Caco-2 (cell line): ENCODE measurements around the gene IMMP2L. TPM values are rescaled to one million over a fixed set of nuclear protein-coding genes. Genes with fewer than 3 reads are reported as not detected.

Experiments
- BruUV-seq: library from RNA; stranded (reverse); fragments of 400-500 nt; replicated peaks from 2 replicates; lab custom pipeline; 2021; lab: Mats Ljungman, UMichigan
- CTCF ChIA-PET: fragments of 300-600 bp; sonication (Branson Sonifier 250); formaldehyde crosslinking; loops from one replicate; lab custom pipeline; 2022; ENCODE audit warnings: antibody characterized with exemption; lab: Charles Lee
- POLR2A ChIA-PET: fragments of 300-600 bp; sonication (Branson Sonifier 250); formaldehyde crosslinking; loops from one replicate; lab custom pipeline; 2022; ENCODE audit warnings: antibody characterized with exemption; lab: Charles Lee
- DNase-seq, 2 experiments: peaks; one replicate each; pipeline versions ENCODE4 v3.0.0 to v3.0.0-alpha.2; 2020 to 2022
- H3K27me3 ChIP-seq: replicated peaks from 2 replicates; pipeline ENCODE4 v1.6.0; 2011; ENCODE audit warnings: low read length; ENCODE audit not compliant: control insufficient read depth, insufficient read depth
- H3K36me3 ChIP-seq: 2 replicates; pipeline ENCODE4 v1.5.1; 2011; ENCODE audit warnings: low read length; ENCODE audit not compliant: control insufficient read depth, insufficient read depth
- H3K4me1 ChIP-seq: fragments of 250-450 bp; sonication (Bioruptor Pico); 2 replicates; pipeline ENCODE4 v1.5.1; 2020; ENCODE audit warnings: mild to moderate bottlenecking
- H3K4me3 ChIP-seq: 2 replicates; pipeline ENCODE4 v1.5.1; 2011; ENCODE audit warnings: low read depth, mild to moderate bottlenecking, control low read depth, low read length
- H3K9me3 ChIP-seq: fragments of 250-450 bp; sonication (Bioruptor Pico); 2 replicates; pipeline ENCODE4 v1.5.1; 2020; ENCODE audit warnings: mild to moderate bottlenecking, moderate library complexity
- H3K27ac Mint-ChIP-seq: one replicate; pipeline ENCODE4 v1.8.0; 2022; ENCODE audit warnings: mixed read lengths; ENCODE audit not compliant: unreplicated experiment
- H3K27me3 Mint-ChIP-seq: one replicate; pipeline ENCODE4 v1.8.0; 2022; ENCODE audit warnings: mixed read lengths; ENCODE audit not compliant: insufficient read depth, unreplicated experiment
- H3K36me3 Mint-ChIP-seq: one replicate; pipeline ENCODE4 v1.8.0; 2022; ENCODE audit warnings: mild to moderate bottlenecking, mixed read lengths; ENCODE audit not compliant: insufficient read depth, unreplicated experiment
- H3K4me1 Mint-ChIP-seq: one replicate; pipeline ENCODE4 v1.8.0; 2022; ENCODE audit warnings: low read depth, mixed read lengths; ENCODE audit not compliant: unreplicated experiment
- H3K4me3 Mint-ChIP-seq: one replicate; pipeline ENCODE4 v1.8.0; 2022; ENCODE audit warnings: mild to moderate bottlenecking, moderate library complexity, mixed read lengths; ENCODE audit not compliant: unreplicated experiment
- H3K9me3 Mint-ChIP-seq: one replicate; pipeline ENCODE4 v1.8.0; 2022; ENCODE audit warnings: mixed read lengths; ENCODE audit not compliant: unreplicated experiment
- intact Hi-C: fragments of 100-400 bp; cut with micrococcal nuclease; formaldehyde crosslinking; loops from one replicate; pipeline ENCODE4 v1.10.0; 2022; ENCODE audit not compliant: unreplicated experiment
- total RNA-seq: library from RNA; stranded (reverse); gene quantifications from 2 replicates; pipeline ENCODE4 v1.2.3, GENCODE V29; 2022
- TF ChIP-seq, protein P1 (sequence below), 2 experiments: fragments of 200-600 bp in 1 of 2; IDR thresholded peaks; 1 replicate in 1 of 2; 2 replicates in 1 of 2; pipeline versions ENCODE4 v1.5.1 to v1.8.0; 2011 to 2022; ENCODE audit warnings: antibody characterized with exemption in 1 of 2, control low read depth in 1 of 2, inconsistent platforms in 1 of 2, low read depth in 1 of 2, low read length in 1 of 2, mild to moderate bottlenecking in 1 of 2, moderate library complexity in 1 of 2; ENCODE audit not compliant: insufficient read depth in 1 of 2, severe bottlenecking in 1 of 2, unreplicated experiment in 1 of 2

IMMP2L gene
- total RNA-seq, 1 experiment from 2014 or later, result 9.5 TPM

DNA sequence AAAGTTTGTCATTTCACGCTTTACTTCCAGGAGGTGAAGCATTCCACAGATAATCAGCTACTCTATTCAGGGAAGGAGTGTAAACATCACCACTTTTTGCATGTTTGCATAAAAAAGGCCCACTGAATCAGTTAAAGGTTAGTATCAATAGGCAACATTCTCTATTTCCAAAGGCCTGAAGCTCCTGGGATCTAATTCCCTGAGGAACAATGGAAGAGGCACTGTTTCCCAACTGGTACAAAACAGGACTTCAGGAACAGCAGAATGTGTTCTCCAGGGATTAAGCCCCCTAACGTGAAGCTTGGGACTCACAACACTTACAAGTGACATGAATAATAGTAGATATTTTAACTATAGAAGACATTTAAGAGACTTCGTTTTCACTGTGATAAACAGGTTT, 465.3 kb downstream of the IMMP2L start:
- Mint-ChIP-seq H3K9me3 (no peaks in the 10 kb centered on the region), H3K36me3 (no peaks in the 10 kb centered on the region), H3K27me3 (no peaks in the 10 kb centered on the region), H3K27ac (no peak overlapping the region), H3K4me1 (no peaks in the 10 kb centered on the region), H3K4me3 (no peak overlapping the region)
- Histone ChIP-seq H3K9me3 (no peaks in the 10 kb centered on the region; the same call in 1 of the 2 replicates), H3K36me3 (no peaks in the 10 kb centered on the region), H3K4me3 (no peak overlapping the region), H3K27me3 (no peaks in the 10 kb centered on the region), H3K4me1 (no peaks in the 10 kb centered on the region)
- no TSS peak for BruUV-seq
- POLR2A ChIA-PET, result interaction anchor here (0.6 kb wide), 1 partner anchor 794 kb away, joined by 3 read pairs; no protein-coding TSS in a partner anchor
- DNase-seq, result no peak
- TF ChIP-seq, protein P1, sequence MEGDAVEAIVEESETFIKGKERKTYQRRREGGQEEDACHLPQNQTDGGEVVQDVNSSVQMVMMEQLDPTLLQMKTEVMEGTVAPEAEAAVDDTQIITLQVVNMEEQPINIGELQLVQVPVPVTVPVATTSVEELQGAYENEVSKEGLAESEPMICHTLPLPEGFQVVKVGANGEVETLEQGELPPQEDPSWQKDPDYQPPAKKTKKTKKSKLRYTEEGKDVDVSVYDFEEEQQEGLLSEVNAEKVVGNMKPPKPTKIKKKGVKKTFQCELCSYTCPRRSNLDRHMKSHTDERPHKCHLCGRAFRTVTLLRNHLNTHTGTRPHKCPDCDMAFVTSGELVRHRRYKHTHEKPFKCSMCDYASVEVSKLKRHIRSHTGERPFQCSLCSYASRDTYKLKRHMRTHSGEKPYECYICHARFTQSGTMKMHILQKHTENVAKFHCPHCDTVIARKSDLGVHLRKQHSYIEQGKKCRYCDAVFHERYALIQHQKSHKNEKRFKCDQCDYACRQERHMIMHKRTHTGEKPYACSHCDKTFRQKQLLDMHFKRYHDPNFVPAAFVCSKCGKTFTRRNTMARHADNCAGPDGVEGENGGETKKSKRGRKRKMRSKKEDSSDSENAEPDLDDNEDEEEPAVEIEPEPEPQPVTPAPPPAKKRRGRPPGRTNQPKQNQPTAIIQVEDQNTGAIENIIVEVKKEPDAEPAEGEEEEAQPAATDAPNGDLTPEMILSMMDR (IDR thresholded peaks at IDR 0.05; ENCODE audit: insufficient read depth in 1 of 2, low read depth in 1 of 2, low read length in 1 of 2, severe bottlenecking in 1 of 2, unreplicated experiment in 1 of 2), result no peak
- CTCF ChIA-PET, result interaction anchor here (0.6 kb wide), 1 partner anchor 122 kb away, joined by 3 read pairs; no protein-coding TSS in a partner anchor
- intact Hi-C loops, result loop anchor here (10.0 kb wide), 1 partner anchor 468 kb away; the partner anchor contains the start of gene IMMP2L

DNA sequence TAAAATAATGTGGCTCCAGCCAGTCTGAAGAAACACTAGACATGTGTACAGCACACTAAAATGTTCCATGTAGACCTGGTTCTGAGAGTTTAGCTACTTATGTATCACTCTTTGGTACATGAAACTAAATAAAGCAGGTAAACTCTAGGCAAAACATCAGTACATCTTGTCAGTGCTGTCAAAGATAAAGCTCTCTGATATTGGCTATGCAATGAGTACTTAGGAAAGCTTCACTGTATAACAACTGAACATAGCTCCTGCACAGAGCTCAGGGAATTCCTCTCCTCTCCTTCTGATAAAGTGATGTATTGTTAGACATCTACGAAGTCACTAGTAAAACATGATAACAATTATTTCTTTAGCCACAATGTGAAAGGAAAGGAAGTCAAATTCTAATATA, 467.9 kb downstream of the IMMP2L start:
- H3K4me1 Mint-ChIP-seq, result no peaks in the 10 kb centered on the region
- no peak for DNase-seq
- ChIA-PET CTCF (no interaction called here), POLR2A (no interaction called here)
- no peak overlapping the region for H3K4me3 Mint-ChIP-seq
- no peaks in the 10 kb centered on the region for H3K9me3 ChIP-seq
- H3K27me3 Mint-ChIP-seq, result no peaks in the 10 kb centered on the region
- intact Hi-C loops, result loop anchor here (1.0 to 10.0 kb wide), 2 partner anchors 470 to 499 kb away; partner anchors contain the start of gene IMMP2L
- no peak overlapping the region for H3K27ac Mint-ChIP-seq
- no peaks in the 10 kb centered on the region for H3K27me3 ChIP-seq
- BruUV-seq, result no TSS peak
- H3K36me3 Mint-ChIP-seq, result no peaks in the 10 kb centered on the region
- H3K4me1 ChIP-seq, result no peaks in the 10 kb centered on the region
- no peak overlapping the region for H3K4me3 ChIP-seq
- H3K36me3 ChIP-seq, result no peaks in the 10 kb centered on the region
- TF ChIP-seq, protein P1 (IDR thresholded peaks at IDR 0.05; ENCODE audit: insufficient read depth in 1 of 2, low read depth in 1 of 2, low read length in 1 of 2, severe bottlenecking in 1 of 2, unreplicated experiment in 1 of 2), result no peak
- H3K9me3 Mint-ChIP-seq, result no peaks in the 10 kb centered on the region

DNA sequence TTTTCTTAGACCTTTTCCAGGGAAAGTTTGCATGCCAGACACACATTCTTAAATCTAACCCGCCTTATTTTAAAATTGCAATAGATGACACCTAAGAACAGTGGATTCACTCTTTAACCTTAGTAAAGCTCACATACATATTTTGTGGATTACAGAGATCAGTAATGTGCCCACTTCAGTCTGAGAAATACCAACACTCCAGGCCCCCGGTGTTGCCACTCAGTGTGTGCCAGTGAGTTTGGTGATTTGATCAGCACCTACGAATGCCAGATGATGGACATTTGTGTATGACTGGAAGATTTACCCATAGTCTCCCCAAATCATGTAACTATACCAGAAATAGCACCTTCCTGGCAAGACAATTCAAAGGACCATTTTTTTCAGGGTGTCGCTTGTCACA, 468.8 kb downstream of the IMMP2L start:
- Histone ChIP-seq H3K4me3 (no peak overlapping the region), H3K27me3 (no peaks in the 10 kb centered on the region), H3K9me3 (no peaks in the 10 kb centered on the region), H3K36me3 (no peaks in the 10 kb centered on the region), H3K4me1 (no peaks in the 10 kb centered on the region)
- intact Hi-C loops, result loop anchor here (10.0 kb wide), 1 partner anchor 471 kb away; the partner anchor contains the start of gene IMMP2L
- BruUV-seq, result no TSS peak
- POLR2A ChIA-PET, result no interaction called here
- Mint-ChIP-seq H3K36me3 (no peaks in the 10 kb centered on the region), H3K27me3 (no peaks in the 10 kb centered on the region), H3K4me1 (no peaks in the 10 kb centered on the region), H3K4me3 (no peak overlapping the region), H3K9me3 (no peaks in the 10 kb centered on the region), H3K27ac (no peak overlapping the region)
- TF ChIP-seq, protein P1 (IDR thresholded peaks at IDR 0.05; ENCODE audit: insufficient read depth in 1 of 2, low read depth in 1 of 2, low read length in 1 of 2, severe bottlenecking in 1 of 2, unreplicated experiment in 1 of 2), result no peak
- CTCF ChIA-PET, result no interaction called here
- no peak for DNase-seq
